Astrocyte (in vitro differentiated cells and primary cell): ENCODE results near the gene PANX2. TPM values are rescaled to one million over a fixed set of nuclear protein-coding genes. Genes with fewer than 3 reads are reported as not detected.

Source experiments
- DNase-seq: peaks from one replicate; pipeline ENCODE4 v3.0.0-alpha.2; 2010; ENCODE audit warnings: low read depth
- FAIRE-seq: peaks from 2 replicates; lab custom pipeline; 2011; peaks lifted over from hg19 to GRCh38; lab: Jason Lieb, UNC
- H2AFZ ChIP-seq: 2 replicates; pipeline ENCODE4 v1.6.0; 2012; ENCODE audit warnings: low read depth, low read length, inconsistent platforms
- H3K27ac ChIP-seq: 2 replicates; pipeline ENCODE4 v1.5.1; 2011; ENCODE audit warnings: low read depth, low read length, inconsistent platforms
- H3K27me3 ChIP-seq: 2 replicates; pipeline ENCODE4 v1.6.0; 2011; ENCODE audit warnings: low read length, inconsistent platforms; ENCODE audit not compliant: insufficient read depth
- H3K36me3 ChIP-seq: 2 replicates; pipeline ENCODE4 v1.5.1; 2011; ENCODE audit warnings: low read length, inconsistent platforms; ENCODE audit not compliant: insufficient read depth
- H3K4me1 ChIP-seq: 2 replicates; pipeline ENCODE4 v1.5.1; 2011; ENCODE audit warnings: low read length, inconsistent platforms; ENCODE audit not compliant: insufficient read depth
- H3K4me2 ChIP-seq: 2 replicates; pipeline ENCODE4 v1.6.0; 2012; ENCODE audit warnings: low read length, inconsistent platforms
- H3K4me3 ChIP-seq: 2 replicates; pipeline ENCODE4 v1.5.1; 2011; ENCODE audit warnings: low read depth, mild to moderate bottlenecking, low read length, inconsistent platforms; ENCODE audit not compliant: insufficient read depth
- H3K79me2 ChIP-seq: 2 replicates; pipeline ENCODE4 v1.6.0; 2012; ENCODE audit warnings: mild to moderate bottlenecking, low read length, inconsistent platforms; ENCODE audit not compliant: insufficient read depth
- H3K9ac ChIP-seq: 2 replicates; pipeline ENCODE4 v1.6.0; 2012; ENCODE audit warnings: mild to moderate bottlenecking, low read length, inconsistent platforms
- H3K9me3 ChIP-seq: 2 replicates; pipeline ENCODE4 v1.5.1; 2012; ENCODE audit warnings: low read depth, mild to moderate bottlenecking, low read length, inconsistent platforms; ENCODE audit not compliant: insufficient read depth
- H4K20me1 ChIP-seq: 2 replicates; pipeline ENCODE4 v1.6.0; 2012; ENCODE audit warnings: low read length, inconsistent platforms; ENCODE audit not compliant: insufficient read depth
- H3K27ac Mint-ChIP-seq: one replicate; pipeline ENCODE4 v1.8.0; 2021; ENCODE audit warnings: mild to moderate bottlenecking, mixed read lengths; ENCODE audit not compliant: unreplicated experiment
- H3K27me3 Mint-ChIP-seq: one replicate; pipeline ENCODE4 v1.8.0; 2021; ENCODE audit warnings: low read depth, mixed read lengths; ENCODE audit not compliant: unreplicated experiment
- H3K36me3 Mint-ChIP-seq: one replicate; pipeline ENCODE4 v1.8.0; 2021; ENCODE audit warnings: low read depth, mixed read lengths; ENCODE audit not compliant: unreplicated experiment
- H3K4me1 Mint-ChIP-seq: one replicate; pipeline ENCODE4 v1.8.0; 2021; ENCODE audit warnings: low read depth, mixed read lengths; ENCODE audit not compliant: unreplicated experiment
- H3K4me3 Mint-ChIP-seq: one replicate; pipeline ENCODE4 v1.8.0; 2021; ENCODE audit warnings: mild to moderate bottlenecking, moderate library complexity, mixed read lengths; ENCODE audit not compliant: unreplicated experiment
- H3K9me3 Mint-ChIP-seq: one replicate; pipeline ENCODE4 v1.8.0; 2021; ENCODE audit warnings: mild to moderate bottlenecking, mixed read lengths; ENCODE audit not compliant: unreplicated experiment
- CTCF ChIP-seq: IDR thresholded peaks from 2 replicates; pipeline ENCODE4 v1.5.1; 2011; ENCODE audit warnings: low read depth, mild to moderate bottlenecking, inconsistent platforms, low read length, moderate library complexity; ENCODE audit not compliant: insufficient read depth
- EZH2 ChIP-seq: IDR thresholded peaks from 2 replicates; pipeline ENCODE4 v1.6.1; 2012; ENCODE audit warnings: mild to moderate bottlenecking, low read length, inconsistent platforms; ENCODE audit not compliant: insufficient read depth
- total RNA-seq: library from RNA; stranded (reverse); gene quantifications from 2 replicates; pipeline ENCODE4 v1.2.1, GENCODE V29; 2021

The PANX2 gene
- total RNA-seq, 1 donor from 2014 or later = 2.3 TPM

GRCh38 chr22:50229370-50229769 is 58.8 kb downstream of the PANX2 start:
- Mint-ChIP-seq H3K27me3 (no peaks in the 10 kb centered on the region), H3K4me3 (no peak overlapping the region), H3K36me3 (peaks cover 15% of the 10 kb centered on the region), H3K4me1 (no peaks in the 10 kb centered on the region), H3K9me3 (no peaks in the 10 kb centered on the region), H3K27ac (no peak overlapping the region)
- H3K4me1 ChIP-seq = no peaks in the 10 kb centered on the region
- H3K9me3 ChIP-seq = no peaks in the 10 kb centered on the region
- H3K79me2 ChIP-seq = peaks cover 17% of the 10 kb centered on the region
- DNase-seq = no peak
- H3K36me3 ChIP-seq = no peaks in the 10 kb centered on the region
- no peak overlapping the region for H3K4me3 ChIP-seq
- H2AFZ ChIP-seq = no peak overlapping the region
- TF ChIP-seq CTCF (no peak), EZH2 (no peak)
- no peak overlapping the region for H3K9ac ChIP-seq
- H4K20me1 ChIP-seq = peaks cover 42% of the 10 kb centered on the region
- no peak for FAIRE-seq
- no peak overlapping the region for H3K27ac ChIP-seq
- no peak overlapping the region for H3K4me2 ChIP-seq
- H3K27me3 ChIP-seq = no peaks in the 10 kb centered on the region

Other genes with a start within 250 kb of the PANX2 start
- gene PIM3, start 210.0 kb upstream of the PANX2 start, total RNA-seq = 15.1 and 15.5 TPM in 2 replicates
- not detected in 2 replicates for gene IL17REL, start 158.0 kb upstream of the PANX2 start, total RNA-seq
- not detected in 2 replicates for gene TTLL8, start 112.4 kb upstream of the PANX2 start, total RNA-seq
- 0.09 and 0.70 TPM in 2 replicates for gene MLC1, start 85.3 kb upstream of the PANX2 start, total RNA-seq
- 0.61 and 0.62 TPM in 2 replicates for gene MOV10L1, start 80.7 kb upstream of the PANX2 start, total RNA-seq
- gene TRABD, start 15.2 kb downstream of the PANX2 start, total RNA-seq = 34.0 and 35.7 TPM in 2 replicates
- gene SELENOO, start 30.3 kb downstream of the PANX2 start, total RNA-seq = 16.9 and 18.5 TPM in 2 replicates
- 25.4 and 26.3 TPM in 2 replicates for gene TUBGCP6, start 74.3 kb downstream of the PANX2 start, total RNA-seq
- gene HDAC10, start 80.5 kb downstream of the PANX2 start, total RNA-seq = 36.8 and 46.5 TPM in 2 replicates
- 29.1 and 36.4 TPM in 2 replicates for gene MAPK12, start 91.0 kb downstream of the PANX2 start, total RNA-seq
- 19.6 and 22.4 TPM in 2 replicates for gene MAPK11, start 99.6 kb downstream of the PANX2 start, total RNA-seq
- gene PLXNB2, start 136.9 kb downstream of the PANX2 start, total RNA-seq = 327 and 376 TPM in 2 replicates
- 5.4 and 5.8 TPM in 2 replicates for gene DENND6B, start 156.3 kb downstream of the PANX2 start, total RNA-seq
- gene PPP6R2, start 172.6 kb downstream of the PANX2 start, total RNA-seq = 47.9 and 48.3 TPM in 2 replicates